OCI-LY3 (cell line): ENCODE results near the gene TBKBP1.

ENCODE experiments used
- H2AFZ ChIP-seq: fragments of 200-600, 300-600 bp; shearing (Covaris generic); 2 replicates; pipeline ENCODE4 v1.6.0; 2014; ENCODE audit warnings: antibody characterized with exemption, low read depth, low read length
- H3K27ac ChIP-seq: fragments of 200-600, 300-600 bp; sonication (generic); 2 replicates; pipeline ENCODE4 v1.5.1; 2014; ENCODE audit warnings: mild to moderate bottlenecking, low read length, moderate library complexity, mixed read lengths
- H3K27me3 ChIP-seq: fragments of 200-600, 300-600 bp; sonication (generic); 2 replicates; pipeline ENCODE4 v1.6.1; 2014; ENCODE audit warnings: low read depth, low read length, mixed read lengths
- H3K36me3 ChIP-seq: fragments of 200-600, 300-600 bp; sonication (generic); replicated peaks from 2 replicates; pipeline ENCODE3; 2014; ENCODE audit warnings: low read depth, low read length, mixed read lengths
- H3K4me1 ChIP-seq: fragments of 300-600, 200-600 bp; sonication (generic); 2 replicates; pipeline ENCODE4 v1.6.1; 2014; ENCODE audit warnings: low read length, mixed read lengths
- H3K4me2 ChIP-seq: fragments of 200-600, 300-600 bp; sonication (generic); 2 replicates; pipeline ENCODE4 v1.6.1; 2014; ENCODE audit warnings: low read length, mixed read lengths
- H3K4me3 ChIP-seq: fragments of 300-600, 200-600 bp; sonication (generic); 2 replicates; pipeline ENCODE4 v1.5.1; 2014; ENCODE audit warnings: antibody characterized with exemption, mild to moderate bottlenecking, low read length, moderate library complexity
- H3K79me2 ChIP-seq: fragments of 300-600, 200-600 bp; shearing (Covaris generic); 2 replicates; pipeline ENCODE4 v1.6.1; 2014; ENCODE audit warnings: mild to moderate bottlenecking, low read length, mixed read lengths
- H3K9ac ChIP-seq: fragments of 300-600, 200-600 bp; shearing (Covaris generic); 2 replicates; pipeline ENCODE4 v1.6.0; 2014; ENCODE audit warnings: mild to moderate bottlenecking, low read length, moderate library complexity
- H3K9me3 ChIP-seq: fragments of 200-600, 300-600 bp; shearing (Covaris generic); 2 replicates; pipeline ENCODE4 v1.6.1; 2014; ENCODE audit warnings: low read length, mixed read lengths; ENCODE audit not compliant: insufficient read depth
- H4K20me1 ChIP-seq: fragments of 200-600, 300-600 bp; sonication (generic); 2 replicates; pipeline ENCODE4 v1.6.1; 2016; ENCODE audit warnings: low read length, mixed read lengths; ENCODE audit not compliant: insufficient read depth
- EZH2phosphoT487 ChIP-seq: fragments of 200-600 bp; shearing (Covaris generic); IDR thresholded peaks from 2 replicates; pipeline ENCODE4 v1.6.1; 2018; ENCODE audit warnings: antibody characterized with exemption, mixed run types, low read depth
- TF ChIP-seq, protein P1 (sequence below): fragments of 200-600, 300-600 bp; sonication (generic); IDR thresholded peaks from 2 replicates; pipeline ENCODE4 v1.5.1; 2014; ENCODE audit warnings: antibody characterized with exemption, low read length, low read depth

TBKBP1 gene

DNA sequence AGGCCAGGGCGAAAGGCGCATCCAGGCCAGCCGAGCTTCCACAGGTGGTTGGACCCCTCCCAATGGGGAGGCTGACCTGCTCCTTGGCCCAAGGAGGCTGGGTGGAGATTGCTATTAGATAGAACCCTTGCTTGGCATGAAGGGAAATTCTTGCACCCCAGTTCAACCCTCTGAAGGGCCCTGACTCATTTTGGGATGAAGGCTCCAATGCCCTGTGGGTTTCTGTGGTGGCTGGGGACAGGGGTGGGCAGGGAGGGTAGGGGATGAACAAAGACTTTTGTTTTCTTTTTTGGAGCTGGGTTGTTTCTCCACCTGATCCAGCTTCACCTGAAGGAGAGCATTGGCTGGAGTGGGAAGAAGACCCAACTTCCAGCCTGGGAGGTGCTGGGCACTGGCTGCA is 22.4 kb downstream of the TBKBP1 start:
- Histone ChIP-seq H3K4me3 (peak overlapping the region; percentile 53; the same call in 1 of the 2 replicates), H3K9me3 (no peaks in the 10 kb centered on the region), H3K36me3 (no peaks in the 10 kb centered on the region), H4K20me1 (peaks cover 36% of the 10 kb centered on the region; the same call in 1 of the 2 replicates), H3K4me1 (peaks cover 87% of the 10 kb centered on the region), H3K27ac (no peak overlapping the region), H2AFZ (no peak overlapping the region), H3K27me3 (peaks cover 89% of the 10 kb centered on the region), H3K4me2 (peak overlapping the region; percentile 83), H3K79me2 (no peaks in the 10 kb centered on the region), H3K9ac (no peak overlapping the region)
- TF ChIP-seq, protein P1, sequence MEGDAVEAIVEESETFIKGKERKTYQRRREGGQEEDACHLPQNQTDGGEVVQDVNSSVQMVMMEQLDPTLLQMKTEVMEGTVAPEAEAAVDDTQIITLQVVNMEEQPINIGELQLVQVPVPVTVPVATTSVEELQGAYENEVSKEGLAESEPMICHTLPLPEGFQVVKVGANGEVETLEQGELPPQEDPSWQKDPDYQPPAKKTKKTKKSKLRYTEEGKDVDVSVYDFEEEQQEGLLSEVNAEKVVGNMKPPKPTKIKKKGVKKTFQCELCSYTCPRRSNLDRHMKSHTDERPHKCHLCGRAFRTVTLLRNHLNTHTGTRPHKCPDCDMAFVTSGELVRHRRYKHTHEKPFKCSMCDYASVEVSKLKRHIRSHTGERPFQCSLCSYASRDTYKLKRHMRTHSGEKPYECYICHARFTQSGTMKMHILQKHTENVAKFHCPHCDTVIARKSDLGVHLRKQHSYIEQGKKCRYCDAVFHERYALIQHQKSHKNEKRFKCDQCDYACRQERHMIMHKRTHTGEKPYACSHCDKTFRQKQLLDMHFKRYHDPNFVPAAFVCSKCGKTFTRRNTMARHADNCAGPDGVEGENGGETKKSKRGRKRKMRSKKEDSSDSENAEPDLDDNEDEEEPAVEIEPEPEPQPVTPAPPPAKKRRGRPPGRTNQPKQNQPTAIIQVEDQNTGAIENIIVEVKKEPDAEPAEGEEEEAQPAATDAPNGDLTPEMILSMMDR: no peak
- no peak for TF ChIP-seq EZH2phosphoT487

DNA sequence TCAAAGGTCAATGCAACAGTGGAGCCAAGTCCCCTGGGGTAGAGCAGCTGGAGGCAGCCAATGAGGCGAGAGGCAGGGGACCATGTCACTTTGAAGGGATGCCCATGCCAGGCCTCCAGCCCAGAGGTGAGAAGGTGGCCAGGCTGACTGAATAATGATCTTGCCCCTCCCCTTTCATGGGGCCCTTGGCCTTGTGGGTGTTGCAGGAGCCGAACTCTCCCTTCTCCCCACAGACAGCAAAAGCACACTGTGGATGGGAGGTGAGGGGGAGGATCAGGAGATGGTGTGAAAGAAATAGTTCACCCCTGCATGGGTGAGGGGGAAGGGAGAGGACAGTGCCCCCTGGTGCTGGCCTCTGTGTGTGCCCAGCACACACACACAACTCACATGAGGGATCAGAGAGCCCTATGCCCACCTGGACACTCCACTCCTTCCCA is 23.3 kb downstream of the TBKBP1 start:
- Histone ChIP-seq H3K9ac (no peak overlapping the region), H3K4me2 (peak overlapping the region; percentile 83), H3K27me3 (peaks cover 90% of the 10 kb centered on the region), H3K4me1 (peaks cover 91% of the 10 kb centered on the region), H3K9me3 (no peaks in the 10 kb centered on the region), H3K36me3 (no peaks in the 10 kb centered on the region), H4K20me1 (peaks cover 32% of the 10 kb centered on the region; the same call in 1 of the 2 replicates), H3K79me2 (no peaks in the 10 kb centered on the region), H3K27ac (no peak overlapping the region), H3K4me3 (peak overlapping the region; percentile 53; the same call in 1 of the 2 replicates), H2AFZ (no peak overlapping the region)
- TF ChIP-seq, protein P1: peak; percentile 44
- no peak for TF ChIP-seq EZH2phosphoT487

DNA sequence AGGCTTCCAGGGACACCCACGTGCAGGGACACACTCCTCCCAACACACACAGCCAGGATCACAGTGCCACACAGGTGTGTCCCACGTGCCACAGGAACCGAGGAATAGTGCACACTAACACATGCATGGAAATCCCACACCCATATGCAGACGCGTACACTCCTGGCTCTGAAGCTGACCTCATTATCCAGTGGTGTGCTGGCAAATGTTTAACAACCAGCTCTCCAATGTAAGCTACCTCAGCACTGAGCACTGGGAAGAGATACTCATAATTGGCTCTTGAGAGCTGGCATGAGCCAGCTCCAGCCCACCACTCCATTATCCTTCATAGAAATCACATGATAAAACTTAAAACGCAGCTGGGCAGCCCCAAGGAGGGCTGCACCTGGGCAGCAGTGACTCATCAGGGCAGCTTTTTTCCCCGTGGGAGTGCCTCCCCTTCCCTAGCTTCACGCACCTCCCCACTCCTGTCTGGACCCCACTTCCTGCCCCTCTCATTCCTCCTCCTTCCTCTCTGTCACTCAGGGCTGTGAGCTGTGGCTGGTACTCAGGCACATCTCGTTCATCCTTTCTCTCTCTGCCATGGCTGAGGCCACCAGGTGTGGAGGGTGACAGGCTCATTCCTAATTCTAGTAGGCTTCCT is 24.1 kb downstream of the TBKBP1 start:
- Histone ChIP-seq H3K79me2 (no peaks in the 10 kb centered on the region), H3K27me3 (peaks cover 87% of the 10 kb centered on the region), H3K27ac (no peak overlapping the region)

DNA sequence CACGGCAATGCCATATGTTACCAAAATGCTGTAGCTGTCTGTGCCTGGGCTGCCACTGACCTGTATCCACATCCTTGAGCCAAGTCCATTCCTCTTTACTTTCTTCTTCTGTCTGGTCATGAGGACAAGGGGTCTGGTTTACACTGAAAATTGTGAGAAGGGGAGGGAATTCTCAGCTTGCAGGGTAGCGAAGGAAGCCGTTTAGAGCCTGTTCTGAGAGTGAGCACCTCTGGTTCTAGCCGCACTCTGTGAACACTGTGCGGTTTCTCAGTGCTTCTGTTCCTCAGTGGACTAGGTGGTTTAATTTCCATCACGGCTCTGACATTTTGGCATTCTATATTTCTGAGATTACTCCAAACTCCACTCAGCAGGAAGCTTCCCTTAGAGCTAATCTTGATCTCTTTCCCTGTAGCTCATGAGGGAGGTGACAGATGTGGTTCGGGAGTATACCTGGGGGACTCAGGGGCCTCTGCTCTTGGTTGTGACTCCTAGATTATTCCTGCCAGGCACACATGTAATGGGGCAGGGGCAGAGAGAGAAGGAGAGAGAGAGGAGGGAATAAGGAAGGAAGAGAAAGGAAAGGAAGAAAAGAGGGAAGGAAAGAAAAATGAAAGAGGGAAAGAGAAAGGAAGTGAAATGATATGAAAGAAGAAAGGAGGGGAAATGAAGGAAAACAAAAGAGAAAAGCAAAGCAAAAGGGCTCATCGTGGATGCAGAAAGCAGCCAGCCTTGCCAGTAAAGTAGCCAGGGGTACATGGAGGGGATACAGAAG is 24.9 kb downstream of the TBKBP1 start:
- Histone ChIP-seq H4K20me1 (peaks cover 23% of the 10 kb centered on the region; the same call in 1 of the 2 replicates), H3K79me2 (no peaks in the 10 kb centered on the region), H3K27ac (no peak overlapping the region), H2AFZ (no peak overlapping the region), H3K36me3 (no peaks in the 10 kb centered on the region), H3K4me1 (peaks cover 84% of the 10 kb centered on the region), H3K4me3 (no peak overlapping the region), H3K4me2 (peak overlapping the region; percentile 83), H3K9me3 (no peaks in the 10 kb centered on the region), H3K9ac (no peak overlapping the region), H3K27me3 (peaks cover 86% of the 10 kb centered on the region)
- TF ChIP-seq, protein P1: no peak
- no peak for TF ChIP-seq EZH2phosphoT487

More for the DNA sequence above, 24.1 kb downstream of the TBKBP1 start:
- Histone ChIP-seq H3K9me3 (no peaks in the 10 kb centered on the region), H2AFZ (no peak overlapping the region), H3K4me1 (peaks cover 86% of the 10 kb centered on the region), H3K4me3 (no peak overlapping the region), H3K4me2 (peak overlapping the region; percentile 83), H4K20me1 (peaks cover 24% of the 10 kb centered on the region; the same call in 1 of the 2 replicates), H3K36me3 (no peaks in the 10 kb centered on the region), H3K9ac (no peak overlapping the region)
- no peak for TF ChIP-seq EZH2phosphoT487
- TF ChIP-seq, protein P1: no peak
